Measurements from ENCODE around the gene CORO1A.
"Not testable (repeated sequence)": the region's sequence is repeated elsewhere in the genome, so short reads cannot be mapped to it uniquely, and the experiment has no call there.

- not testable (repeated sequence) for TF ChIP-seq CTCF (conservative IDR thresholded peaks at IDR 0.05; ENCODE audit: low read depth, low read length); EZH2phosphoT487 (IDR thresholded peaks at IDR 0.05; ENCODE audit: borderline replicate concordance, low read length); EZH2 (IDR thresholded peaks at IDR 0.05; ENCODE audit: low read length, unreplicated experiment)
Measured at GRCh38 chr16:30206252-30206651, 22.9 kb downstream of the CORO1A start.

Measured in PC-3 (cell line).